B cell (primary cell): Measurements from ENCODE around the gene MMRN2. TPM values are rescaled to one million over a fixed set of nuclear protein-coding genes. Genes with fewer than 3 reads are reported as not detected.

Experiments
- ATAC-seq: fragments of 200-7000 bp; cut with Tn5 transposase; one replicate; pipeline ENCODE4 v1.10.0; 2021; ENCODE audit warnings: low read depth, mild to moderate bottlenecking, moderate number of reproducible peaks, moderate library complexity
- CTCF ChIA-PET: fragments of 350-600 bp; sonication (Branson Sonifier 250); formaldehyde crosslinking; loops from one replicate; lab custom pipeline; 2021; ENCODE audit warnings: antibody characterized with exemption, inconsistent platforms; lab: Charles Lee
- POLR2A ChIA-PET: fragments of 350-600 bp; sonication (Branson Sonifier 250); formaldehyde crosslinking; loops from one replicate; lab custom pipeline; 2021; ENCODE audit warnings: antibody characterized with exemption; lab: Charles Lee
- DNase-seq: peaks from one replicate; pipeline ENCODE4 v3.0.0; 2013
- H2AFZ ChIP-seq: 2 replicates; pipeline ENCODE4 v1.6.1; 2012; ENCODE audit warnings: mild to moderate bottlenecking, low read depth, low read length; ENCODE audit not compliant: insufficient read depth, poor library complexity, severe bottlenecking
- H3K27ac ChIP-seq, 2 donors: 1 replicate in 1 of 2; 2 replicates in 1 of 2; pipeline ENCODE4 v1.5.1; 2012 to 2013; ENCODE audit warnings: low read length in 2 of 2, mild to moderate bottlenecking in 2 of 2, moderate library complexity in 1 of 2
- H3K27me3 ChIP-seq, 4 experiments: fragments of 200-600 bp in 1 of 4; sonication (generic) in 1 of 4; replicated peaks in 1 of 4; 1 replicate in 2 of 4; 2 replicates in 2 of 4; pipeline versions ENCODE4 v1.6.1 to v1.7.0; 2013 to 2016; ENCODE audit warnings: low read length in 3 of 4, mild to moderate bottlenecking in 2 of 4, mixed read lengths in 1 of 4, moderate library complexity in 1 of 4; ENCODE audit not compliant: insufficient read depth in 4 of 4, control insufficient read depth in 3 of 4; ENCODE audit errors: control extremely low read depth in 1 of 4
- H3K36me3 ChIP-seq, 2 experiments: replicated peaks in 1 of 2; 1 replicate in 1 of 2; 2 replicates in 1 of 2; pipeline versions ENCODE4 v1.6.1 to v1.7.1; 2013; ENCODE audit warnings: low read length in 1 of 2; ENCODE audit not compliant: insufficient read depth in 2 of 2, control insufficient read depth in 1 of 2; ENCODE audit errors: control extremely low read depth in 1 of 2, extremely low read depth in 1 of 2
- H3K4me1 ChIP-seq, 2 donors: fragments of 200-600 bp in 1 of 2; sonication (generic) in 1 of 2; 1 replicate in 1 of 2; 2 replicates in 1 of 2; pipeline versions ENCODE4 v1.5.1 to v1.6.1; 2013 to 2017; ENCODE audit warnings: low read length in 2 of 2; ENCODE audit not compliant: control insufficient read depth in 2 of 2, insufficient read depth in 2 of 2
- H3K4me2 ChIP-seq: replicated peaks from 2 replicates; pipeline ENCODE3; 2012; ENCODE audit warnings: mild to moderate bottlenecking, low read depth, low read length; ENCODE audit not compliant: poor library complexity, severe bottlenecking
- H3K4me3 ChIP-seq, 5 experiments: fragments of 200-600 bp in 1 of 5; sonication (generic) in 1 of 5; 1 replicate in 3 of 5; 2 replicates in 2 of 5; pipeline versions ENCODE4 v1.5.1 to v1.7.0; 2011 to 2016; ENCODE audit warnings: low read length in 4 of 5, mild to moderate bottlenecking in 4 of 5, low read depth in 2 of 5, control low read depth in 1 of 5, moderate library complexity in 1 of 5; ENCODE audit not compliant: insufficient read depth in 1 of 5; ENCODE audit errors: control extremely low read depth in 1 of 5, extremely low read depth in 1 of 5
- H3K79me2 ChIP-seq: fragments of 200-600 bp; sonication (generic); one replicate; pipeline ENCODE4 v1.6.0; 2016; ENCODE audit warnings: low read length; ENCODE audit not compliant: control insufficient read depth, insufficient read depth
- H3K9ac ChIP-seq: fragments of 200-600 bp; sonication (generic); 2 replicates; pipeline ENCODE4 v1.6.1; 2017; ENCODE audit warnings: mild to moderate bottlenecking, low read length, moderate library complexity
- H3K9me3 ChIP-seq, 3 donors: one replicate each; pipeline versions ENCODE4 v1.6.1 to v1.7.1; 2013; ENCODE audit warnings: low read length in 2 of 3; ENCODE audit not compliant: control insufficient read depth in 2 of 3, insufficient read depth in 1 of 3; ENCODE audit errors: control extremely low read depth in 1 of 3
- H4K20me1 ChIP-seq: 2 replicates; pipeline ENCODE4 v1.6.0; 2012; ENCODE audit warnings: mild to moderate bottlenecking, low read length; ENCODE audit not compliant: insufficient read depth, control insufficient read depth, poor library complexity, severe bottlenecking
- H3K27ac Mint-ChIP-seq: one replicate; pipeline ENCODE4 v1.8.0; 2021; ENCODE audit warnings: mixed read lengths
- H3K27me3 Mint-ChIP-seq: one replicate; pipeline ENCODE4 v1.8.0; 2021; ENCODE audit warnings: mixed read lengths
- H3K4me1 Mint-ChIP-seq: one replicate; pipeline ENCODE4 v1.8.0; 2021; ENCODE audit warnings: mixed read lengths
- H3K4me3 Mint-ChIP-seq: one replicate; pipeline ENCODE4 v1.8.0; 2021; ENCODE audit warnings: mixed read lengths
- H3K9me3 Mint-ChIP-seq: one replicate; pipeline ENCODE4 v1.8.0; 2022; ENCODE audit warnings: mixed read lengths; ENCODE audit not compliant: insufficient read depth
- CTCF ChIP-seq: fragments of 200-600 bp; IDR thresholded peaks from one replicate; pipeline ENCODE4 v1.8.0; 2022; ENCODE audit warnings: antibody characterized with exemption, mild to moderate bottlenecking
- EZH2 ChIP-seq: IDR thresholded peaks from 2 replicates; pipeline ENCODE4 v1.6.1; 2012; ENCODE audit warnings: borderline replicate concordance, low read depth, mild to moderate bottlenecking, moderate library complexity, low read length; ENCODE audit not compliant: insufficient read depth, poor library complexity, severe bottlenecking
- WGBS: methylation state at CpG from one replicate; pipeline ENCODE4 v1.1.5; 2013; ENCODE audit warnings: missing lambda C conversion rate; ENCODE audit not compliant: insufficient coverage; 5-methylcytosine and 5-hydroxymethylcytosine counted together
- intact Hi-C: fragments of 100-400 bp; cut with micrococcal nuclease; formaldehyde crosslinking; loops from one replicate; pipeline ENCODE4 v1.10.0; 2022
- polyA plus RNA-seq: library from polyadenylated mRNA; depleted of rRNA; stranded (reverse); fragments of >200 nt; gene quantifications from 2 replicates; pipeline ENCODE4 v1.2.3, GENCODE V29; 2012
- total RNA-seq, 2 donors: library from RNA; stranded (reverse); fragments of 120-200 nt in 1 of 2; gene quantifications; 1 replicate in 1 of 2; 2 replicates in 1 of 2; pipeline versions ENCODE4 v1.2.3 to v1.2.4, GENCODE V29; 2013 to 2022

Gene MMRN2
- total and polyA plus RNA-seq, 2 donors (not counting 1 experiment from before 2014, with no cell fraction given) = 1.0 to 1.1 TPM

GRCh38 chr10:86943316-86944030 lies 13.9 kb downstream of the MMRN2 start:
- Histone ChIP-seq H3K4me1 (peaks cover 0 to 4% of the 10 kb centered on the region in 2 donors), H4K20me1 (no peaks in the 10 kb centered on the region), H3K27ac (no peak overlapping the region), H3K27me3 (peaks cover 0 to 10% (median 0%) of the 10 kb centered on the region in 4 experiments), H3K9ac (no peak overlapping the region), H3K9me3 (peaks cover 0 to 5% (median 0%) of the 10 kb centered on the region in 3 donors), H3K79me2 (no peaks in the 10 kb centered on the region), H3K4me2 (no peak overlapping the region), H3K4me3 (no peak overlapping the region), H3K36me3 (no peaks in the 10 kb centered on the region), H2AFZ (no peak overlapping the region)
- Mint-ChIP-seq H3K9me3 (no peaks in the 10 kb centered on the region), H3K4me3 (no peak overlapping the region), H3K27ac (no peak overlapping the region), H3K27me3 (peaks cover 7% of the 10 kb centered on the region), H3K4me1 (no peaks in the 10 kb centered on the region)
- TF ChIP-seq EZH2 (no peak), CTCF (no peak)
- 96% methylated on average over 30 of the region's 30 CpGs for WGBS
- no peak for DNase-seq
- ATAC-seq = no peak
- ChIA-PET POLR2A (no interaction called here), CTCF (interaction anchor here (0.7 kb wide), 1 partner anchor 31 kb away, joined by 3 read pairs; no protein-coding TSS in a partner anchor)
- intact Hi-C loops = no loop called here
